HepG2 (cell line): ENCODE data around the gene MAP1LC3B. TPM values are rescaled to one million over a fixed set of nuclear protein-coding genes. Genes with fewer than 3 reads are reported as not detected.

Source experiments
- DPF2 ChIP-seq: sonication (generic); formaldehyde crosslinking; IDR thresholded peaks from 2 replicates; pipeline ENCODE4 v1.4.0; 2020; ENCODE audit warnings: mild to moderate bottlenecking, low read depth, missing genetic modification reagents, borderline replicate concordance
- FOXC1 ChIP-seq: sonication (generic); formaldehyde crosslinking; IDR thresholded peaks from 2 replicates; pipeline ENCODE4 v1.8.0; 2022; ENCODE audit warnings: mild to moderate bottlenecking, missing genetic modification reagents, borderline replicate concordance
- FOXO4 ChIP-seq: sonication (generic); formaldehyde crosslinking; conservative IDR thresholded peaks from 2 replicates; pipeline ENCODE4 v1.8.1; 2023; ENCODE audit warnings: missing genetic modification reagents
- HDAC2 ChIP-seq: sonication (generic); formaldehyde crosslinking; IDR thresholded peaks from 2 replicates; pipeline ENCODE4 v1.4.0; 2020; ENCODE audit warnings: missing genetic modification reagents
- KDM5A ChIP-seq: fragments of 200-600 bp; sonication (generic); IDR thresholded peaks from 2 replicates; pipeline ENCODE4 v1.7.0; 2018; ENCODE audit warnings: antibody characterized with exemption, mild to moderate bottlenecking, low read length, borderline replicate concordance
- KDM5B ChIP-seq: sonication (generic); formaldehyde crosslinking; IDR thresholded peaks from 2 replicates; pipeline ENCODE4 v1.4.0; 2020; ENCODE audit warnings: missing genetic modification reagents, mild to moderate bottlenecking, borderline replicate concordance
- MZF1 ChIP-seq: sonication (generic); formaldehyde crosslinking; IDR thresholded peaks from 2 replicates; pipeline ENCODE4 v1.8.1; 2023; ENCODE audit warnings: mild to moderate bottlenecking, missing genetic modification reagents, borderline replicate concordance
- NFATC3 ChIP-seq: sonication (generic); formaldehyde crosslinking; IDR thresholded peaks from 2 replicates; pipeline ENCODE4 v1.5.1; 2020; ENCODE audit warnings: mild to moderate bottlenecking, missing genetic modification reagents
- NFRKB ChIP-seq: fragments of 450-650 bp; IDR thresholded peaks from 2 replicates; pipeline ENCODE4 v1.6.1; 2017
- RBM22 ChIP-seq: fragments of 200-400 bp; formaldehyde crosslinking; optimal IDR thresholded peaks from 2 replicates; pipeline ENCODE3; 2017; ENCODE audit warnings: mild to moderate bottlenecking, low read length, moderate library complexity
- RFXANK ChIP-seq: IDR thresholded peaks from 2 replicates; pipeline ENCODE4 v1.6.1; 2016
- SRSF4 ChIP-seq: fragments of 200-400 bp; formaldehyde crosslinking; IDR thresholded peaks from one replicate; pipeline ENCODE4 v1.6.1; 2018; ENCODE audit warnings: mild to moderate bottlenecking, low read depth, low read length, moderate library complexity; ENCODE audit not compliant: poor library complexity, severe bottlenecking
- ZFP37 ChIP-seq: sonication (generic); formaldehyde crosslinking; IDR thresholded peaks from 2 replicates; pipeline ENCODE4 v1.4.0; 2020; ENCODE audit warnings: missing genetic modification reagents, borderline replicate concordance
- ZNF180 ChIP-seq: sonication (generic); formaldehyde crosslinking; IDR thresholded peaks from 2 replicates; pipeline ENCODE4 v1.4.0; 2020; ENCODE audit warnings: low read depth, missing genetic modification reagents, borderline replicate concordance
- ZNF292 ChIP-seq: sonication (generic); formaldehyde crosslinking; IDR thresholded peaks from 2 replicates; pipeline ENCODE4 v1.8.1; 2022; ENCODE audit warnings: mild to moderate bottlenecking, low read depth, missing genetic modification reagents, borderline replicate concordance
- ZNF567 ChIP-seq: sonication (generic); formaldehyde crosslinking; IDR thresholded peaks from 2 replicates; pipeline ENCODE4 v1.8.1; 2023; ENCODE audit warnings: mild to moderate bottlenecking, missing genetic modification reagents, borderline replicate concordance
- ZNF609 ChIP-seq: sonication (generic); formaldehyde crosslinking; IDR thresholded peaks from 2 replicates; pipeline ENCODE4 v1.4.0; 2020; ENCODE audit warnings: mild to moderate bottlenecking, missing genetic modification reagents, borderline replicate concordance
- ZNF782 ChIP-seq: sonication (generic); formaldehyde crosslinking; IDR thresholded peaks from 2 replicates; pipeline ENCODE4 v1.4.0; 2020; ENCODE audit warnings: missing genetic modification reagents, mild to moderate bottlenecking, borderline replicate concordance
- polyA plus RNA-seq, 8 experiments: library from polyadenylated mRNA; depleted of rRNA in 3 of 8; stranded (reverse) in 7 of 8; unstranded in 1 of 8; fragments of >200 nt; fragmentation: Illumina TruSeq in 4 of 8; extraction: Trizol in 4 of 8; gene quantifications; 2 replicates each; pipeline versions ENCODE4 v1.2.1 to v1.2.3, GENCODE V29; 2011 to 2016; ENCODE audit warnings: low read depth in 4 of 8, missing spikeins in 1 of 8, mixed read lengths in 1 of 8; ENCODE audit not compliant: insufficient read depth in 1 of 8
- total RNA-seq, 5 experiments: library from RNA; depleted of rRNA; stranded (reverse); fragments of >200 nt; fragmentation: Illumina TruSeq; extraction: Trizol; gene quantifications; 2 replicates each; pipeline ENCODE4 v1.2.3, GENCODE V29; 2016; ENCODE audit warnings: low read depth in 1 of 5
- TF ChIP-seq, protein P1 (sequence below): sonication (generic); formaldehyde crosslinking; IDR thresholded peaks from 2 replicates; pipeline ENCODE4 v1.4.0; 2020; ENCODE audit warnings: missing genetic modification reagents
- TF ChIP-seq, protein P2 (sequence below): sonication (generic); formaldehyde crosslinking; IDR thresholded peaks from 2 replicates; pipeline ENCODE4 v1.8.0; 2022; ENCODE audit warnings: mild to moderate bottlenecking, missing genetic modification reagents, moderate library complexity

MAP1LC3B gene
- total and polyA plus RNA-seq, 2 of the 13 experiments (the other 11 are each of a cell fraction or from before 2014, with no cell fraction given) = 15.7 to 37.4 TPM

DNA sequence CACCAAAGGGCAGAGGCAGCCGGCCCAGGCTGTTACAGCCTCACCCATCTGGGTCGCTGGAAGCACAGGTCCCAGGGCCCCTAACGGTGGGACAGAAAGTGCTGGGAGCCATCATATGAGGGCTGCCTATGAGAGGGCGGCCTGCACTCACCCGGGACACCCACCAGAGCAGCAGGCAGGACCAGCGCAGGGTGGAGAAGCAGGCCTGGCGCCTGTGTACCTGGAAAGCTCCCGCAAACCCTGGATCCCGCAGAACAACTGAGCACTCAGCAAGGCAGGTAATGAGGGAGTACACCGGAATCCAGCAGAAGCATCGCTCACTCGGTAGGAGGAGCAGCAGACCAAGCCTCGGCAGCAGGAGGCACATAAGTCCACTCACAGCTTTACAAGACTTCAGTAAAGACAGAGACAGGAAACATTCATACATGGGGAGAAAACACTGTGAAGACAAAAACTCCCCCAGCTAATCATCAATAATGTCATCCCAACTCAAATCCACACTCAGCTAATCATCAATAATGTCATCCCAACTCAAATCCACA is 43.4 kb upstream of the MAP1LC3B start (continued):
- TF ChIP-seq, protein P1, sequence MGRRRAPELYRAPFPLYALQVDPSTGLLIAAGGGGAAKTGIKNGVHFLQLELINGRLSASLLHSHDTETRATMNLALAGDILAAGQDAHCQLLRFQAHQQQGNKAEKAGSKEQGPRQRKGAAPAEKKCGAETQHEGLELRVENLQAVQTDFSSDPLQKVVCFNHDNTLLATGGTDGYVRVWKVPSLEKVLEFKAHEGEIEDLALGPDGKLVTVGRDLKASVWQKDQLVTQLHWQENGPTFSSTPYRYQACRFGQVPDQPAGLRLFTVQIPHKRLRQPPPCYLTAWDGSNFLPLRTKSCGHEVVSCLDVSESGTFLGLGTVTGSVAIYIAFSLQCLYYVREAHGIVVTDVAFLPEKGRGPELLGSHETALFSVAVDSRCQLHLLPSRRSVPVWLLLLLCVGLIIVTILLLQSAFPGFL (CRISPR knock-in tag) = no peak
- TF ChIP-seq, protein P2, sequence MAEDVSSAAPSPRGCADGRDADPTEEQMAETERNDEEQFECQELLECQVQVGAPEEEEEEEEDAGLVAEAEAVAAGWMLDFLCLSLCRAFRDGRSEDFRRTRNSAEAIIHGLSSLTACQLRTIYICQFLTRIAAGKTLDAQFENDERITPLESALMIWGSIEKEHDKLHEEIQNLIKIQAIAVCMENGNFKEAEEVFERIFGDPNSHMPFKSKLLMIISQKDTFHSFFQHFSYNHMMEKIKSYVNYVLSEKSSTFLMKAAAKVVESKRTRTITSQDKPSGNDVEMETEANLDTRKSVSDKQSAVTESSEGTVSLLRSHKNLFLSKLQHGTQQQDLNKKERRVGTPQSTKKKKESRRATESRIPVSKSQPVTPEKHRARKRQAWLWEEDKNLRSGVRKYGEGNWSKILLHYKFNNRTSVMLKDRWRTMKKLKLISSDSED = no peak
- TF ChIP-seq FOXO4 (CRISPR knock-in tag) (peak; percentile 89; the same call in 1 of the 2 replicates), KDM5A (no peak), MZF1 (CRISPR knock-in tag) (no peak), RBM22 (peak; percentile 7), ZNF609 (CRISPR knock-in tag) (no peak), NFATC3 (no peak), KDM5B (0 out of 2 replicates have a peak, but pooled peaks have one; percentile 38), RFXANK (CRISPR knock-in tag) (no peak), ZFP37 (CRISPR knock-in tag) (no peak), ZNF782 (no peak), ZNF180 (CRISPR knock-in tag) (no peak), NFRKB (no peak), ZNF567 (no peak), SRSF4 (no peak), FOXC1 (CRISPR knock-in tag) (0 out of 2 replicates have a peak, but pooled peaks have one; percentile 16), ZNF292 (CRISPR knock-in tag) (no peak), DPF2 (CRISPR knock-in tag) (no peak), HDAC2 (no peak)
